ENCODE results near the gene TOM1L2.
A peak's percentile ranks its signal among the peaks of the same experiment; 100 is the strongest.
"Not testable (repeated sequence)": the region's sequence is repeated elsewhere in the genome, so short reads cannot be mapped to it uniquely, and the experiment has no call there.

The TOM1L2 gene

GRCh38 chr17:17921192-17922069 lies 50.8 kb downstream of the TOM1L2 start:
- no peak for DNase-seq

GRCh38 chr17:17919169-17920107 lies 52.8 kb downstream of the TOM1L2 start:
- DNase-seq: peak; percentile 47

- DNase-seq: no peak
These were observed 54.8 kb downstream of the TOM1L2 start for GRCh38 chr17:17917394-17917793.

GRCh38 chr17:17915183-17915582 lies 57.0 kb downstream of the TOM1L2 start:
- DNase-seq: no peak

- DNase-seq: no peak
These were observed 58.4 kb downstream of the TOM1L2 start for GRCh38 chr17:17913695-17914332.

GRCh38 chr17:17912336-17912735 lies 59.9 kb downstream of the TOM1L2 start:
- not testable (repeated sequence) for DNase-seq

GRCh38 chr17:17911001-17911613 lies 61.1 kb downstream of the TOM1L2 start:
- DNase-seq: no peak

GRCh38 chr17:17910060-17910459 lies 62.1 kb downstream of the TOM1L2 start:
- DNase-seq: no peak

- no peak for DNase-seq
These were observed 63.1 kb downstream of the TOM1L2 start for GRCh38 chr17:17909078-17909477.

- no peak for DNase-seq
These were observed 64.7 kb downstream of the TOM1L2 start for GRCh38 chr17:17907469-17907868.

GRCh38 chr17:17906418-17907215 lies 65.6 kb downstream of the TOM1L2 start:
- no peak for DNase-seq

GRCh38 chr17:17905036-17905320 lies 67.2 kb downstream of the TOM1L2 start:
- no peak for DNase-seq

- DNase-seq: no peak
These were observed 67.8 kb downstream of the TOM1L2 start for GRCh38 chr17:17904166-17905035.

- no peak for DNase-seq
These were observed 69.3 kb downstream of the TOM1L2 start for GRCh38 chr17:17902877-17903276.

- no peak for DNase-seq
These were observed 69.8 kb downstream of the TOM1L2 start for GRCh38 chr17:17902376-17902775.

- no peak for DNase-seq
These were observed 71.3 kb downstream of the TOM1L2 start for GRCh38 chr17:17900615-17901520.

- DNase-seq: no peak
These were observed 72.7 kb downstream of the TOM1L2 start for GRCh38 chr17:17899486-17899885.

- no peak for DNase-seq
These were observed 73.5 kb downstream of the TOM1L2 start for GRCh38 chr17:17898673-17899072.

- DNase-seq: no peak
These were observed 74.8 kb downstream of the TOM1L2 start for GRCh38 chr17:17897442-17897841.

GRCh38 chr17:17896746-17897145 lies 75.5 kb downstream of the TOM1L2 start:
- no peak for DNase-seq

Data from effector CD4-positive, alpha-beta T cell (primary cell).